HepG2 (cell line): ENCODE results near the gene ART4. TPM values are rescaled to one million over a fixed set of nuclear protein-coding genes. Genes with fewer than 3 reads are reported as not detected.

Experiments used
- KAT8 ChIP-seq: IDR thresholded peaks from 2 replicates; pipeline ENCODE4 v1.6.1; 2016; ENCODE audit warnings: missing genetic modification reagents, missing compliant biosample characterization
- NKX3-1 ChIP-seq: sonication (generic); formaldehyde crosslinking; IDR thresholded peaks from 2 replicates; pipeline ENCODE4 v1.5.0; 2020; ENCODE audit warnings: missing genetic modification reagents
- POGZ ChIP-seq: sonication (generic); formaldehyde crosslinking; IDR thresholded peaks from 2 replicates; pipeline ENCODE4 v1.4.0; 2020; ENCODE audit warnings: mild to moderate bottlenecking, missing genetic modification reagents
- RXRB ChIP-seq: IDR thresholded peaks from 2 replicates; pipeline ENCODE4 v1.6.1; 2016; ENCODE audit warnings: borderline replicate concordance, missing genetic modification reagents, missing compliant biosample characterization
- ZFAT ChIP-seq: sonication (generic); formaldehyde crosslinking; conservative IDR thresholded peaks from 2 replicates; pipeline ENCODE4 v1.8.1; 2023; ENCODE audit warnings: missing genetic modification reagents, inconsistent platforms
- ZNF10 ChIP-seq: sonication (generic); formaldehyde crosslinking; IDR thresholded peaks from 2 replicates; pipeline ENCODE4 v1.4.0; 2020; ENCODE audit warnings: mild to moderate bottlenecking, low read depth, missing genetic modification reagents, borderline replicate concordance
- ZNF124 ChIP-seq: sonication (generic); formaldehyde crosslinking; IDR thresholded peaks from 2 replicates; pipeline ENCODE4 v1.4.0; 2020; ENCODE audit warnings: missing genetic modification reagents
- ZNF205 ChIP-seq: IDR thresholded peaks from 2 replicates; pipeline ENCODE4 v1.6.1; 2018; ENCODE audit warnings: missing biosample characterization, missing genetic modification reagents
- ZNF766 ChIP-seq: sonication (generic); formaldehyde crosslinking; IDR thresholded peaks from 2 replicates; pipeline ENCODE4 v1.5.0; 2020; ENCODE audit warnings: missing genetic modification reagents, borderline replicate concordance
- polyA plus RNA-seq, 8 experiments: library from polyadenylated mRNA; depleted of rRNA in 3 of 8; stranded (reverse) in 7 of 8; unstranded in 1 of 8; fragments of >200 nt; fragmentation: Illumina TruSeq in 4 of 8; extraction: Trizol in 4 of 8; gene quantifications; 2 replicates each; pipeline versions ENCODE4 v1.2.1 to v1.2.3, GENCODE V29; 2011 to 2016; ENCODE audit warnings: low read depth in 4 of 8, missing spikeins in 1 of 8, mixed read lengths in 1 of 8; ENCODE audit not compliant: insufficient read depth in 1 of 8
- total RNA-seq, 5 experiments: library from RNA; depleted of rRNA; stranded (reverse); fragments of >200 nt; fragmentation: Illumina TruSeq; extraction: Trizol; gene quantifications; 2 replicates each; pipeline ENCODE4 v1.2.3, GENCODE V29; 2016; ENCODE audit warnings: low read depth in 1 of 5
- TF ChIP-seq, protein P1 (sequence below): sonication (generic); formaldehyde crosslinking; IDR thresholded peaks from 2 replicates; pipeline ENCODE4 v1.8.1; 2023; ENCODE audit warnings: mild to moderate bottlenecking, missing genetic modification reagents
- TF ChIP-seq, protein P2 (sequence below): sonication (generic); formaldehyde crosslinking; IDR thresholded peaks from 2 replicates; pipeline ENCODE4 v1.8.0; 2022; ENCODE audit warnings: missing genetic modification reagents, low read depth, mild to moderate bottlenecking, borderline replicate concordance
- TF ChIP-seq, protein P3 (sequence below): sonication (generic); formaldehyde crosslinking; IDR thresholded peaks from 2 replicates; pipeline ENCODE4 v1.4.0; 2020; ENCODE audit warnings: missing genetic modification reagents, borderline replicate concordance
- TF ChIP-seq, protein P4 (sequence below): sonication (generic); formaldehyde crosslinking; IDR thresholded peaks from 2 replicates; pipeline ENCODE4 v1.5.0; 2020; ENCODE audit warnings: mild to moderate bottlenecking, missing genetic modification reagents
- TF ChIP-seq, protein P5 (sequence below): sonication (generic); formaldehyde crosslinking; IDR thresholded peaks from 2 replicates; pipeline ENCODE4 v1.5.0; 2020; ENCODE audit warnings: mild to moderate bottlenecking, missing genetic modification reagents
- TF ChIP-seq, protein P6 (sequence below): IDR thresholded peaks from 2 replicates; pipeline ENCODE4 v1.6.1; 2016; ENCODE audit warnings: mild to moderate bottlenecking

ART4 gene
- total and polyA plus RNA-seq, 2 of the 13 experiments (the other 11 are each of a cell fraction or from before 2014, with no cell fraction given): 17.6 to 20.3 TPM

DNA sequence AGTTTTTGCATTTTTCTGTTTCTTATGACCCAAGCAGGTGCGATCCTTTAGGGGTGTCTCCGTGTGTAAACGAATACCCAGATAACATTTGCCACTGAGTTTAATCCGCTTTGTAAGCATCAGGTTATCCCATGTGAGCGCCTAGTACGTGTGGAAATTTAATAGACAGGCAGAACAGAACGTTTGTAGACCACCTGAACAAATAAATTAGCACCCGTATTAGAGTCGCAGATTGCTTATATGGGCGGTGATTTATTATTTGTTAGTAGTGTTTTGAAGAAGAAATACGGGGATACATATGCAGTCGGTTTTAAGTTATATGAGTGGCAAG lies 39.5 kb downstream of the ART4 start (continued):
- TF ChIP-seq, protein P1, sequence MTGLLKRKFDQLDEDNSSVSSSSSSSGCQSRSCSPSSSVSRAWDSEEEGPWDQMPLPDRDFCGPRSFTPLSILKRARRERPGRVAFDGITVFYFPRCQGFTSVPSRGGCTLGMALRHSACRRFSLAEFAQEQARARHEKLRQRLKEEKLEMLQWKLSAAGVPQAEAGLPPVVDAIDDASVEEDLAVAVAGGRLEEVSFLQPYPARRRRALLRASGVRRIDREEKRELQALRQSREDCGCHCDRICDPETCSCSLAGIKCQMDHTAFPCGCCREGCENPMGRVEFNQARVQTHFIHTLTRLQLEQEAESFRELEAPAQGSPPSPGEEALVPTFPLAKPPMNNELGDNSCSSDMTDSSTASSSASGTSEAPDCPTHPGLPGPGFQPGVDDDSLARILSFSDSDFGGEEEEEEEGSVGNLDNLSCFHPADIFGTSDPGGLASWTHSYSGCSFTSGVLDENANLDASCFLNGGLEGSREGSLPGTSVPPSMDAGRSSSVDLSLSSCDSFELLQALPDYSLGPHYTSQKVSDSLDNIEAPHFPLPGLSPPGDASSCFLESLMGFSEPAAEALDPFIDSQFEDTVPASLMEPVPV (CRISPR knock-in tag): no peak
- TF ChIP-seq, protein P2, sequence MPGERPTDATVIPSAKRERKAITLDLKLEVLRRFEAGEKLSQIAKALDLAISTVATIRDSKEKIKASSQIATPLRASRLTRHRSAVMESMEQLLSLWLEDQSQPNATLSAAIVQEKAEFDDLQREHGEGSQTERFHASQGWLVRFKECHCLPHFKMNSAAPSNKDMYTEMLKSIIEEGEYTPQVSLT: no peak
- TF ChIP-seq, protein P3, sequence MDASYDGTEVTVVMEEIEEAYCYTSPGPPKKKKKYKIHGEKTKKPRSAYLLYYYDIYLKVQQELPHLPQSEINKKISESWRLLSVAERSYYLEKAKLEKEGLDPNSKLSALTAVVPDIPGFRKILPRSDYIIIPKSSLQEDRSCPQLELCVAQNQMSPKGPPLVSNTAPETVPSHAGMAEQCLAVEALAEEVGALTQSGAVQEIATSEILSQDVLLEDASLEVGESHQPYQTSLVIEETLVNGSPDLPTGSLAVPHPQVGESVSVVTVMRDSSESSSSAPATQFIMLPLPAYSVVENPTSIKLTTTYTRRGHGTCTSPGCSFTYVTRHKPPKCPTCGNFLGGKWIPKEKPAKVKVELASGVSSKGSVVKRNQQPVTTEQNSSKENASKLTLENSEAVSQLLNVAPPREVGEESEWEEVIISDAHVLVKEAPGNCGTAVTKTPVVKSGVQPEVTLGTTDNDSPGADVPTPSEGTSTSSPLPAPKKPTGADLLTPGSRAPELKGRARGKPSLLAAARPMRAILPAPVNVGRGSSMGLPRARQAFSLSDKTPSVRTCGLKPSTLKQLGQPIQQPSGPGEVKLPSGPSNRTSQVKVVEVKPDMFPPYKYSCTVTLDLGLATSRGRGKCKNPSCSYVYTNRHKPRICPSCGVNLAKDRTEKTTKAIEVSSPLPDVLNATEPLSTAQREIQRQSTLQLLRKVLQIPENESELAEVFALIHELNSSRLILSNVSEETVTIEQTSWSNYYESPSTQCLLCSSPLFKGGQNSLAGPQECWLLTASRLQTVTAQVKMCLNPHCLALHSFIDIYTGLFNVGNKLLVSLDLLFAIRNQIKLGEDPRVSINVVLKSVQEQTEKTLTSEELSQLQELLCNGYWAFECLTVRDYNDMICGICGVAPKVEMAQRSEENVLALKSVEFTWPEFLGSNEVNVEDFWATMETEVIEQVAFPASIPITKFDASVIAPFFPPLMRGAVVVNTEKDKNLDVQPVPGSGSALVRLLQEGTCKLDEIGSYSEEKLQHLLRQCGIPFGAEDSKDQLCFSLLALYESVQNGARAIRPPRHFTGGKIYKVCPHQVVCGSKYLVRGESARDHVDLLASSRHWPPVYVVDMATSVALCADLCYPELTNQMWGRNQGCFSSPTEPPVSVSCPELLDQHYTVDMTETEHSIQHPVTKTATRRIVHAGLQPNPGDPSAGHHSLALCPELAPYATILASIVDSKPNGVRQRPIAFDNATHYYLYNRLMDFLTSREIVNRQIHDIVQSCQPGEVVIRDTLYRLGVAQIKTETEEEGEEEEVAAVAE: no peak
- no peak for TF ChIP-seq RXRB (CRISPR knock-in tag)
- TF ChIP-seq, protein P4, sequence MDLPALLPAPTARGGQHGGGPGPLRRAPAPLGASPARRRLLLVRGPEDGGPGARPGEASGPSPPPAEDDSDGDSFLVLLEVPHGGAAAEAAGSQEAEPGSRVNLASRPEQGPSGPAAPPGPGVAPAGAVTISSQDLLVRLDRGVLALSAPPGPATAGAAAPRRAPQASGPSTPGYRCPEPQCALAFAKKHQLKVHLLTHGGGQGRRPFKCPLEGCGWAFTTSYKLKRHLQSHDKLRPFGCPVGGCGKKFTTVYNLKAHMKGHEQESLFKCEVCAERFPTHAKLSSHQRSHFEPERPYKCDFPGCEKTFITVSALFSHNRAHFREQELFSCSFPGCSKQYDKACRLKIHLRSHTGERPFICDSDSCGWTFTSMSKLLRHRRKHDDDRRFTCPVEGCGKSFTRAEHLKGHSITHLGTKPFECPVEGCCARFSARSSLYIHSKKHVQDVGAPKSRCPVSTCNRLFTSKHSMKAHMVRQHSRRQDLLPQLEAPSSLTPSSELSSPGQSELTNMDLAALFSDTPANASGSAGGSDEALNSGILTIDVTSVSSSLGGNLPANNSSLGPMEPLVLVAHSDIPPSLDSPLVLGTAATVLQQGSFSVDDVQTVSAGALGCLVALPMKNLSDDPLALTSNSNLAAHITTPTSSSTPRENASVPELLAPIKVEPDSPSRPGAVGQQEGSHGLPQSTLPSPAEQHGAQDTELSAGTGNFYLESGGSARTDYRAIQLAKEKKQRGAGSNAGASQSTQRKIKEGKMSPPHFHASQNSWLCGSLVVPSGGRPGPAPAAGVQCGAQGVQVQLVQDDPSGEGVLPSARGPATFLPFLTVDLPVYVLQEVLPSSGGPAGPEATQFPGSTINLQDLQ (CRISPR knock-in tag): no peak
- TF ChIP-seq, protein P5, sequence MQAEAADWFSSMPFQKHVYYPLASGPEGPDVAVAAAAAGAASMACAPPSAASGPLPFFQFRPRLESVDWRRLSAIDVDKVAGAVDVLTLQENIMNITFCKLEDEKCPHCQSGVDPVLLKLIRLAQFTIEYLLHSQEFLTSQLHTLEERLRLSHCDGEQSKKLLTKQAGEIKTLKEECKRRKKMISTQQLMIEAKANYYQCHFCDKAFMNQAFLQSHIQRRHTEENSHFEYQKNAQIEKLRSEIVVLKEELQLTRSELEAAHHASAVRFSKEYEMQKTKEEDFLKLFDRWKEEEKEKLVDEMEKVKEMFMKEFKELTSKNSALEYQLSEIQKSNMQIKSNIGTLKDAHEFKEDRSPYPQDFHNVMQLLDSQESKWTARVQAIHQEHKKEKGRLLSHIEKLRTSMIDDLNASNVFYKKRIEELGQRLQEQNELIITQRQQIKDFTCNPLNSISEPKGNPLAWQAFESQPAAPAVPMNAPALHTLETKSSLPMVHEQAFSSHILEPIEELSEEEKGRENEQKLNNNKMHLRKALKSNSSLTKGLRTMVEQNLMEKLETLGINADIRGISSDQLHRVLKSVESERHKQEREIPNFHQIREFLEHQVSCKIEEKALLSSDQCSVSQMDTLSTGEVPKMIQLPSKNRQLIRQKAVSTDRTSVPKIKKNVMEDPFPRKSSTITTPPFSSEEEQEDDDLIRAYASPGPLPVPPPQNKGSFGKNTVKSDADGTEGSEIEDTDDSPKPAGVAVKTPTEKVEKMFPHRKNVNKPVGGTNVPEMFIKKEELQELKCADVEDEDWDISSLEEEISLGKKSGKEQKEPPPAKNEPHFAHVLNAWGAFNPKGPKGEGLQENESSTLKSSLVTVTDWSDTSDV (CRISPR knock-in tag): no peak
- no peak for TF ChIP-seq ZNF766 (CRISPR knock-in tag)
- TF ChIP-seq, protein P6, sequence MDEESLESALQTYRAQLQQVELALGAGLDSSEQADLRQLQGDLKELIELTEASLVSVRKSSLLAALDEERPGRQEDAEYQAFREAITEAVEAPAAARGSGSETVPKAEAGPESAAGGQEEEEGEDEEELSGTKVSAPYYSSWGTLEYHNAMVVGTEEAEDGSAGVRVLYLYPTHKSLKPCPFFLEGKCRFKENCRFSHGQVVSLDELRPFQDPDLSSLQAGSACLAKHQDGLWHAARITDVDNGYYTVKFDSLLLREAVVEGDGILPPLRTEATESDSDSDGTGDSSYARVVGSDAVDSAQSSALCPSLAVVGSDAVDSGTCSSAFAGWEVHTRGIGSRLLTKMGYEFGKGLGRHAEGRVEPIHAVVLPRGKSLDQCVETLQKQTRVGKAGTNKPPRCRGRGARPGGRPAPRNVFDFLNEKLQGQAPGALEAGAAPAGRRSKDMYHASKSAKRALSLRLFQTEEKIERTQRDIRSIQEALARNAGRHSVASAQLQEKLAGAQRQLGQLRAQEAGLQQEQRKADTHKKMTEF (CRISPR knock-in tag): 0 out of 2 replicates have a peak, but pooled peaks have one; percentile 1
- TF ChIP-seq ZNF10 (CRISPR knock-in tag): no peak
- no peak for TF ChIP-seq NKX3-1 (CRISPR knock-in tag)
- no peak for TF ChIP-seq KAT8 (CRISPR knock-in tag)
- TF ChIP-seq POGZ: no peak
- no peak for TF ChIP-seq ZNF205
- no peak for TF ChIP-seq ZNF124 (CRISPR knock-in tag)
- TF ChIP-seq ZFAT (CRISPR knock-in tag): 0 out of 2 replicates have a peak, but pooled peaks have one; percentile 16
